Neural progenitor cell (in vitro differentiated cells): Measurements from ENCODE around the gene ZNF521. TPM values are rescaled to one million over a fixed set of nuclear protein-coding genes. Genes with fewer than 3 reads are reported as not detected.

Source experiments
- DNase-seq: peaks from one replicate; pipeline ENCODE4 v3.0.0-alpha.2; 2016; ENCODE audit warnings: low spot score
- H2AFZ ChIP-seq: fragments of 200-600 bp; sonication (generic); replicated peaks from 2 replicates; pipeline ENCODE4 v1.6.1; 2016; ENCODE audit warnings: antibody characterized with exemption
- H3F3A ChIP-seq: fragments of 200-600 bp; sonication (generic); 2 replicates; pipeline ENCODE4 v1.6.1; 2016; ENCODE audit warnings: antibody characterized with exemption, low read depth
- H3K27ac ChIP-seq: fragments of 200-600 bp; sonication (generic); 2 replicates; pipeline ENCODE4 v1.5.1; 2016; ENCODE audit warnings: mild to moderate bottlenecking
- H3K27me3 ChIP-seq: fragments of 200-600 bp; sonication (generic); 2 replicates; pipeline ENCODE4 v1.6.1; 2016; ENCODE audit warnings: mild to moderate bottlenecking, moderate library complexity
- H3K36me3 ChIP-seq: fragments of 200-600 bp; sonication (generic); 2 replicates; pipeline ENCODE4 v1.5.1; 2016
- H3K4me1 ChIP-seq: fragments of 200-600 bp; sonication (generic); 2 replicates; pipeline ENCODE4 v1.6.1; 2016; ENCODE audit warnings: mixed run types
- H3K4me2 ChIP-seq: fragments of 200-600 bp; sonication (generic); 2 replicates; pipeline ENCODE4 v1.6.1; 2016
- H3K4me3 ChIP-seq: fragments of 200-600 bp; sonication (generic); 2 replicates; pipeline ENCODE4 v1.5.1; 2016
- H3K79me2 ChIP-seq: fragments of 200-600 bp; sonication (generic); 2 replicates; pipeline ENCODE4 v1.6.1; 2016; ENCODE audit warnings: low read depth
- H3K9ac ChIP-seq: fragments of 200-600 bp; sonication (generic); 2 replicates; pipeline ENCODE4 v1.6.1; 2016
- H3K9me3 ChIP-seq: fragments of 200-600 bp; sonication (generic); 2 replicates; pipeline ENCODE4 v1.5.1; 2016; ENCODE audit warnings: low read depth
- H4K20me1 ChIP-seq: fragments of 200-600 bp; sonication (generic); 2 replicates; pipeline ENCODE4 v1.6.1; 2016; ENCODE audit warnings: low read depth
- H3K27ac Mint-ChIP-seq: 3 replicates; pipeline ENCODE4 v1.8.0; 2021; ENCODE audit warnings: mixed read lengths
- H3K27me3 Mint-ChIP-seq: 2 replicates; pipeline ENCODE4 v1.8.0; 2022; ENCODE audit warnings: low read depth, mild to moderate bottlenecking, inconsistent platforms, moderate library complexity, mixed read lengths; ENCODE audit not compliant: insufficient read depth
- H3K36me3 Mint-ChIP-seq: 3 replicates; pipeline ENCODE4 v1.8.0; 2021; ENCODE audit warnings: mixed read lengths
- H3K4me1 Mint-ChIP-seq: 3 replicates; pipeline ENCODE4 v1.8.0; 2021; ENCODE audit warnings: mixed read lengths
- H3K4me3 Mint-ChIP-seq: 3 replicates; pipeline ENCODE4 v1.8.0; 2021; ENCODE audit warnings: mild to moderate bottlenecking, moderate library complexity, mixed read lengths
- H3K9me3 Mint-ChIP-seq: 3 replicates; pipeline ENCODE4 v1.8.0; 2020; ENCODE audit warnings: mixed read lengths
- EZH2 ChIP-seq: fragments of 200-600 bp; sonication (generic); IDR thresholded peaks from 2 replicates; pipeline ENCODE4 v1.6.1; 2017; ENCODE audit warnings: antibody characterized with exemption, mild to moderate bottlenecking, moderate library complexity
- EZH2phosphoT487 ChIP-seq: fragments of 200-600 bp; sonication (generic); IDR thresholded peaks from 2 replicates; pipeline ENCODE4 v1.6.1; 2017; ENCODE audit warnings: antibody characterized with exemption
- total RNA-seq: library from RNA; depleted of rRNA; stranded (reverse); fragments of >200 nt; gene quantifications from 2 replicates; pipeline ENCODE4 v1.2.3, GENCODE V29; 2015; ENCODE audit warnings: low replicate concordance
- TF ChIP-seq, protein P1 (sequence below): fragments of 200-600 bp; sonication (generic); IDR thresholded peaks from 2 replicates; pipeline ENCODE4 v1.5.1; 2017; ENCODE audit warnings: antibody characterized with exemption, mild to moderate bottlenecking

ZNF521 gene
- total RNA-seq, 1 donor from 2014 or later = 136 TPM

DNA sequence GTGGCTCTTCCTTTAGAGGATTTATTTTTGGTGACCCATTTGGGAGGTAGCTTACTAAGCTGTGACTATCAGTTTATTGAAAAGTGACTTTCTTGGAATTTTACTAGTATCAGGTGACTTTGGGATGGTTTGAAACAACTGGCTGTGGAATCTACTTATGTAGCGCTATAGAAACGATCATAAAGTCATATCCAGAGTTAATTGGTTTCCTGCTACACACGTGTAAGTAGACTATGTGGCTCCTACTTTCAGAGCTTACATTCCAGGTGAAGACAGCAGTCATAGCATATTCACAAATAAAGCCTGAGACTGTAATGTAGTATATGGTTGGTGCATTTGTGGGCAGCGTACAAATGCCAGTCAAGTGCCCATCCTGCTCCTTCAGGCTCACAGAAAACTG is 308.9 kb downstream of the ZNF521 start:
- Histone ChIP-seq H3K27me3 (peaks cover 13% of the 10 kb centered on the region), H3K4me3 (no peak overlapping the region), H3K79me2 (no peaks in the 10 kb centered on the region), H3K27ac (no peak overlapping the region), H3K9me3 (no peaks in the 10 kb centered on the region), H4K20me1 (no peaks in the 10 kb centered on the region), H2AFZ (no peak overlapping the region), H3K4me2 (peak overlapping the region; percentile 21), H3K36me3 (no peaks in the 10 kb centered on the region), H3K9ac (no peak overlapping the region), H3K4me1 (peaks cover 27% of the 10 kb centered on the region), H3F3A (peaks cover 21% of the 10 kb centered on the region)
- TF ChIP-seq, protein P1, sequence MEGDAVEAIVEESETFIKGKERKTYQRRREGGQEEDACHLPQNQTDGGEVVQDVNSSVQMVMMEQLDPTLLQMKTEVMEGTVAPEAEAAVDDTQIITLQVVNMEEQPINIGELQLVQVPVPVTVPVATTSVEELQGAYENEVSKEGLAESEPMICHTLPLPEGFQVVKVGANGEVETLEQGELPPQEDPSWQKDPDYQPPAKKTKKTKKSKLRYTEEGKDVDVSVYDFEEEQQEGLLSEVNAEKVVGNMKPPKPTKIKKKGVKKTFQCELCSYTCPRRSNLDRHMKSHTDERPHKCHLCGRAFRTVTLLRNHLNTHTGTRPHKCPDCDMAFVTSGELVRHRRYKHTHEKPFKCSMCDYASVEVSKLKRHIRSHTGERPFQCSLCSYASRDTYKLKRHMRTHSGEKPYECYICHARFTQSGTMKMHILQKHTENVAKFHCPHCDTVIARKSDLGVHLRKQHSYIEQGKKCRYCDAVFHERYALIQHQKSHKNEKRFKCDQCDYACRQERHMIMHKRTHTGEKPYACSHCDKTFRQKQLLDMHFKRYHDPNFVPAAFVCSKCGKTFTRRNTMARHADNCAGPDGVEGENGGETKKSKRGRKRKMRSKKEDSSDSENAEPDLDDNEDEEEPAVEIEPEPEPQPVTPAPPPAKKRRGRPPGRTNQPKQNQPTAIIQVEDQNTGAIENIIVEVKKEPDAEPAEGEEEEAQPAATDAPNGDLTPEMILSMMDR = no peak
- TF ChIP-seq EZH2 (no peak), EZH2phosphoT487 (no peak)
- no peak for DNase-seq
- peaks cover 9% of the 10 kb centered on the region for H3K36me3 Mint-ChIP-seq
- H3K27ac Mint-ChIP-seq = no peak overlapping the region
- H3K4me1 Mint-ChIP-seq = peaks cover 51% of the 10 kb centered on the region
- peaks cover 2% of the 10 kb centered on the region for H3K9me3 Mint-ChIP-seq
- no peak overlapping the region for H3K4me3 Mint-ChIP-seq
- H3K27me3 Mint-ChIP-seq = peaks cover 10% of the 10 kb centered on the region

DNA sequence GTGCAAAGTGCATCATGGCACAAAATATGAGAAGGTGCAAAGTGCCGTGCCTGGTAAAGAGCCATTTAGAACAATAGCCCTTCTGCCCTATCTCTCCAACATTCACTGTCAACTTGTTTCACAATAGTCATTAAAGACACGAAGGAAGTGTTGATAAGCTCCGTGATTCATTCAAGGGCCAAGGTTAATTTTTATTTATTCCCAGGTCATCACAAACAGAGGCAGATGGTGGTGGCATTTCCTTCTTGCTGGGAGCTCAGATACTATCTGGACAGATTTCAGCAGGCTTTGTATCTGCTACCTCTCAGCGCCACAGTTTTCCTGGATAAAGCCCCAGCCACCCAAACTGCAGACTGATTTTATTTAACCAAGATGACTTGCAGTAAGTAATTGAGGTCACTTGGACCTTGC is 309.3 kb downstream of the ZNF521 start:
- no peak for DNase-seq
- H3K9me3 ChIP-seq = no peaks in the 10 kb centered on the region
- no peak for TF ChIP-seq EZH2phosphoT487
- no peak for TF ChIP-seq EZH2
- TF ChIP-seq, protein P1 = no peak
- H3K36me3 ChIP-seq = no peaks in the 10 kb centered on the region
- Mint-ChIP-seq H3K27ac (no peak overlapping the region), H3K4me1 (peaks cover 54% of the 10 kb centered on the region), H3K9me3 (peaks cover 2% of the 10 kb centered on the region), H3K36me3 (peaks cover 9% of the 10 kb centered on the region), H3K27me3 (peaks cover 10% of the 10 kb centered on the region), H3K4me3 (no peak overlapping the region)
- H3K27ac ChIP-seq = no peak overlapping the region
- H3K79me2 ChIP-seq = no peaks in the 10 kb centered on the region
- no peak overlapping the region for H2AFZ ChIP-seq
- no peak overlapping the region for H3K4me2 ChIP-seq
- H3K4me3 ChIP-seq = no peak overlapping the region
- no peak overlapping the region for H3K9ac ChIP-seq
- H4K20me1 ChIP-seq = no peaks in the 10 kb centered on the region
- H3K27me3 ChIP-seq = peaks cover 13% of the 10 kb centered on the region
- H3F3A ChIP-seq = peaks cover 23% of the 10 kb centered on the region
- H3K4me1 ChIP-seq = peaks cover 32% of the 10 kb centered on the region

DNA sequence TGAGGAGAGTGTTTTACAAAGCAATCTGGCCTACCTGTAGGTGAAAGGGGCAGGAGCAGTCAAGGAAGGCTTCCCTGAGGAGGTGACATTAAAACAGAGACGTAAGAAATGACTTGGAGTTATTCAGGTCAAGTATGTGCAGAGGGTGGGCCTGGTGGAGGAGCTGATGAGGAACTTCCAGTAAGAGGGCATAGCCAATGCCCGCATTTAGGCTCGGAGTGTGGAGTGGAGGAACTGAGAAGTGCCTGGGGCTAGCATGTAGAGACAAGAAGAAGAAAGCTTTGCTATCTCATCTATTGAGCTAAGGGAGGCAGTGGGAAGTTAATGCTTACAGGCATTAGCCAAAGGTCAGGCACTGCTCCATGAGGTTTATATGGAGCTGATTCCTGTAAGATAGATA is 312.2 kb downstream of the ZNF521 start:
- peaks cover 41% of the 10 kb centered on the region for H3K4me1 ChIP-seq
- no peak overlapping the region for H2AFZ ChIP-seq
- Mint-ChIP-seq H3K27me3 (peaks cover 9% of the 10 kb centered on the region), H3K4me3 (no peak overlapping the region), H3K4me1 (peaks cover 73% of the 10 kb centered on the region), H3K27ac (peak overlapping the region; percentile 89), H3K9me3 (no peaks in the 10 kb centered on the region), H3K36me3 (peaks cover 3% of the 10 kb centered on the region)
- H3K9me3 ChIP-seq = no peaks in the 10 kb centered on the region
- no peak for TF ChIP-seq EZH2
- TF ChIP-seq EZH2phosphoT487 = no peak
- TF ChIP-seq, protein P1 = no peak
- H4K20me1 ChIP-seq = no peaks in the 10 kb centered on the region
- H3K4me3 ChIP-seq = no peak overlapping the region
- no peak overlapping the region for H3K9ac ChIP-seq
- H3F3A ChIP-seq = peaks cover 24% of the 10 kb centered on the region
- DNase-seq = no peak
- no peaks in the 10 kb centered on the region for H3K27me3 ChIP-seq
- H3K36me3 ChIP-seq = no peaks in the 10 kb centered on the region
- H3K27ac ChIP-seq = no peak overlapping the region
- no peaks in the 10 kb centered on the region for H3K79me2 ChIP-seq
- H3K4me2 ChIP-seq = no peak overlapping the region
